Left kidney (tissue), 2 donors: Measurements from ENCODE around the gene TTYH2. TPM values are rescaled to one million over a fixed set of nuclear protein-coding genes. Genes with fewer than 3 reads are reported as not detected.

Experiments
- DNase-seq: peaks from one replicate; pipeline ENCODE4 v3.0.0-alpha.2; 2013
- polyA plus RNA-seq: library from polyadenylated mRNA; unstranded; fragments of 120-200 nt; gene quantifications from one replicate; pipeline ENCODE4 v1.2.1, GENCODE V29; 2013; ENCODE audit not compliant: insufficient read length

The TTYH2 gene
- polyA plus RNA-seq, 1 donor: 14.6 TPM

DNA sequence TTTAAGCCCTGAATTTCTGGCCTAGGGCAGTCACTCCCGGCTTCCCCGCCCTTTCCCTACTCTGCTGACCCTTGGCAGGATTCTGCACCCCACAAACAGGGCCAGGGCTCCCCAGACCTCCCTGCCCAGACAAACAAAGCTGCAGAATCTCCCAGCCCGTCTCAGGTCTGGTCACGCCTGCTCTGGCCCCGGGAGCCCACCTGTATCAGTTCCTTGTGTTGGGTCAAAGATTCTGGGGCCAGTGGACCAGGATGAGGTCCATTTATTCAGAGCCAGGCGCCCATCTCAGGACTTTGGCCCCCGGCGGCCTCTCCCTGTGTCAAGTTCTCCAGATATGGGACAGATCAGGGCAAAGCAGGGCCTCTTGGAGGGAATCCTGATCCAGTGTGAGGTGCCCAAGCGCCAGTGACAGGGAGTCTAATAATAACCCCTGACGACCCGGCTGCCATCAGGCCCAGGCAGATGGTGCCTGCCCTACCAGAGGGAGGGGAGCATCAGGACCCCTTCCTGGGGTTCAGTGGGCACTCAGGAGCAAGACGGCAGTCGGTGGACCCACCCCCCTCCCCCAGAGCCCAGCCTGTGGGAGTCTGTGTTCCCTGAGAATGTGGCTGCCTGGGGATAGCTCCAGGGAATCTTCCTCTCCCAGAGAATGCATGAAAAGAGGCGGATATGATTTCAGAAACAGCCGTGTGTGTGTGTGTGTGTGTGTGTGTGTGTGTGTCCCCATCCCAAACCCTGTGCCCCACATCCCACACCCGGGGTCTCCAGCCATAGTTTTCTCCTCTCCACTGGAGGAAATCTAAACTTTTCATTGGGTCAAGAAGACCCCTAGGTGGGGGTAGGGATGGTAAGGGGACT, 1.3 kb downstream of the TTYH2 start:
- no peak for DNase-seq

- DNase-seq: no peak
These were observed 2.0 kb downstream of the TTYH2 start for GRCh38 chr17:74215342-74215727.

DNA sequence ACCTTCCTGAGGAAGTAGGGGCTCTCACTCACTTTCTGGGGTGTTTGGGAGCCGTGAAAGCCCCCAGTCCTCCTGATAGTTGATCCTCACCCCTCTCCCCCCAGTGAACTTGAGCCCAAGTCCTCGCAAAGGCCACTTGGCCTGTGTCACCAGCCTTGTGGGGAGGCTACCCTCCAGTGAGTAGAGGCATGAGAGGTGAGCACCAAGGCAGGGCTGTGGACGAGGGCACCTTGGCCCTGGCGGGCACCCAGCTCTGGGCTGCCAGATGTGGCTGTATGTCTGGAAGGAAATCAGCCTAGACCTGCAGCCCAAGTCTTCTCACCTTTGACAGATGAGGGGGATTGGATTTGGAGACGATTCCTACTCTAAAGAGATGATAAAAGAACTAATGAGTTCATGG, 3.1 kb downstream of the TTYH2 start:
- DNase-seq: no peak

- DNase-seq: no peak
These were observed 3.8 kb downstream of the TTYH2 start for GRCh38 chr17:74217037-74217730.

GRCh38 chr17:74217888-74218287, 4.5 kb downstream of the TTYH2 start:
- no peak for DNase-seq

DNA sequence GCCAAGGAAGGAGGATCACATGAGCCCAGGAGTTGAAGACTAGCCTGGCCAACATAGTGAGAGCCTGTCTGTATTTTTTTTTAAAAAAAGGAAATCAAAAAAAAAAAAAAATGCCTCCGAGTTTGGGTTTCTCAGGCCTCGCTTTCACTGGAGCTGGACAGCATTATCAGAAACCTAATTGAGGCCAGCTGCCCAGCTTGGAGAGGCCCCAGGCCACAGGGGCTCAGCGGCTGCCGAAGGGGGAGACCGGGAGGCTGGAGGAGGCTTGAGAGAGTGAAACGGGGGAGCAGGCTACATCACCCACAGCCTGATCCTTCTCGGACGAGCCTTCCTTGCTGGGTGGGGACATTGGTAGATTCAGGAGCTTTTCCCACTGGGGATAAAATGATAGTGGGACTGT, 5.1 kb downstream of the TTYH2 start:
- no peak for DNase-seq

GRCh38 chr17:74219576-74220133, 6.3 kb downstream of the TTYH2 start:
- no peak for DNase-seq

DNA sequence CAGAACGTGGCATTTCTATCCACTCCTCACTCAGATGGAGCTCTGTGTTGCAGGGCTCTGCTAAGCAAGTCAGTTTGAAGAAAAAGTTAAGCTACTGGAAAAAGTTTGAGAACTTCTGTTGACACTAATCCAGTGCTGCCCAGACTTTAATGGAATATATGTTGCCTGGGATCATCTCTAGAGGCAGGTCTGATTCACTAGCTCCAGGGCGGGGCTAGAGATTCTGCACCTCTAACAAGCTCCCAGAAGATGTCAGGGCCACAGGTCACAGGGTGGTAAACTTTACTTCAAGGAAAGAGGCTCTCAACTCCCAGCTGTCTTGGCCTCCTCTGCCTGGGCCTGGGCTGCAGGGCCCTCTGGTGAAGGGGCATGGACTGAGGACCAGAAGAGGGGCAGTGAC, 6.8 kb downstream of the TTYH2 start:
- no peak for DNase-seq

DNA sequence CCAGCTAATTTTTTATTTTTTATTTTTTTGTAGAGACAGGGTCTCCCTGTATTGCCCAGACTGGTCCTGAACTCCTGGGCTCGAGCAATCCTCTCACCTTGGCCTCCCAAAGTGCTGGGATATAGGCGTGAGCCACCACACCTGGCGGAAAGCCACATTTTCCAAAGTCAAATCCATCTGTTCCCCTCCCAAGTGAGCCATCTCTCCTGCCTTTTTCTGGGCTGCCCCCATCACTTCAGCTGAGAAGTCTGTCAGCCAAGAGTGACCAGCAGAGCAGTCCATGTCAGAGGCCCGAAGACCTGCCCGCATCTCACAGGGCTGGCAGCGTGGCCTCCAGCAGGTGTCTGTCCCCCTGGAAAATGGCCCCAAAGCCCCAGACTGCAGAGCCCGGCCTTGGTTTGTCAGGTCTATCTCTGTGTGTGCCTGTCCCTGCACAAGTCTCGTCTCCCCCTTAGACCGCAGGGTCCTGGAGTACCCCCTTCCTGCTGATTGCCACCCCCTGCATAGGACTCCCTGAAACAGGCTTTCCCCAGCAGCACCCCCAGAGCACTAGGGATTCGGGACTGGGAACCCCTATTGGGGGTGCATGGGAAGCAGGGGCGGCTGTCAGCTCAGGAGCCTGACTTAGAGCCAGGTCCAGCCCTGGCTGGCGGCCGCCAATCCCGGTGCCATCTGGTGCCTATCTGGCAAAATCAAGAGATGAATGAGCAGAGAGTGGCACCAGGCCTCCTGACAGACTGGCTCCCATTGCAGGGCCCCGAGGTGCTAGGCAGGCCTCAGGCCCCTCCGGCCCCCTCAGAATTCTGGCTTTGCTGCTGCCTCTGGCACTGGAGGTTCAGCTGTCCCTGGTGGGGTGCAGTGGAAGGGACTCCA, 7.8 kb downstream of the TTYH2 start:
- no peak for DNase-seq

GRCh38 chr17:74222399-74222798, 9.0 kb downstream of the TTYH2 start:
- DNase-seq: no peak

- no peak for DNase-seq
These were observed 10.5 kb downstream of the TTYH2 start for GRCh38 chr17:74223901-74224300.

DNA sequence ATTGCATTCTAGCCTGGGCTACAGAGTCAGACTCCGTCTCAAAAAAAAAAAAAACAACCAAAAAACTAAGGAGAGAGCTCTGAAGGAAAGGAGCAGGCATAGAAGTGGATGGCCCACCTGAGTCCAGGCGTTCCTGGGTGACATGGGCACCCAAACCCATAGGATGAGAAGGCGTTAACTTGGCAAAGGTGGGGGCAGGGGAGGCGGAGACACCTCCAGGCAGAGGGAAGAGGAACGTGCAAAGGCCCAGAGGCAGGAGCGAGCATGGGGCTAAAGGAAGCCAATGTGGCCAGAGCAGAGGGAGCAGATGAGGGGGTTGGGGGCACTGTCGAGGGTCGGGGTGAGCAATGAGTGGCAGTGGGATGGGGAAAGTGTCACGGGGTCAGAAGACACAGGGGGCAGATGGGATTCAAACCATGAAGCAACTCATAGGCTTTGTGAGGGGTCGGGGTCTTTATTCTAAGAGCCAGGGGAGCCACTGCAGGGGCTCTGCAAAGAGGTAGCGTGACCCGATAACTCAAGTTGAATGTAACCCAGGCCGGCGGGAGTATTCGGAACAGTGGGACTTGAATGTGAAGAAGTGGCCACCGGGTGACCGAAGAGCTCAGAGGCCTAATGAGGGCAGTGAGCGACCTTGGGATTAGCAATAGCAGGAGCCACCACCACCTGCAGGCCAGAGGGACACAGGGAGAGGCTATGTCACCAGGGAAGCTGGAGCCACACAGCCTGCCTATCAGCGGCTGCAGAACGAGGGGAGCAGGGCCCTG, 11.8 kb downstream of the TTYH2 start:
- no peak for DNase-seq

- DNase-seq: no peak
These were observed 12.9 kb downstream of the TTYH2 start for GRCh38 chr17:74226252-74226651.

- no peak for DNase-seq
These were observed 14.1 kb downstream of the TTYH2 start for GRCh38 chr17:74227271-74228080.

DNA sequence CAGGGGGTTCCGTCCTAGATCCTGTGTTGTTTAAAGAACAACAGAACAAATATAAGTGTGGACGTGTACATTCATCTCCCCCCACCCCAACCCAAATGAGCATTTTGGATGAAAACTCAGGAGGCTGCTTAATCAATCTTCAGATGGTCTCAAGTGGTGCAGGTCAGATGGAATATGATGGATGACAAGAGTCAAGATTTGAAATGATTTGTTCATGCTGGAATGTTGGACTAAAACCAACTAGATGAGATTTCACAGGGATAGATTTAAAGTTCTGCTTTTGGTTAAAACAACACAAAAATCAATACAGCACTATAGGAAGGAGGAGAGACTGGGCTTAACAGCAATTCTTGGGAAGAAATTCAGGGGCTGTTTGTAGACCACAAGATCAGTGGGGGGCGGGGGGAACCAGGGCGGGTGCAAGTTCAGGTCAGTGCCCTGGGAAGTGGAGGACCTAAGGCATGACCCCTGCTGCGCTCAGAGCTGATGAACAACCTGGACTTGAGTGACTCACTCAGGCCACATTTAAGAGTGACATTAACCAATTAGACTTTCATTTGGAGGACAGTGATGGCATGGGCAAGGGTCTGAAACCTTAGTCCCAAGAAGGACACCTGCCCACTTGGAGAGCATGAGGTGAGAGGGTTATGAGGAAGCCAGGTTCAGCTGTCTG, 15.1 kb downstream of the TTYH2 start:
- no peak for DNase-seq

- DNase-seq: no peak
These were observed 17.5 kb downstream of the TTYH2 start for GRCh38 chr17:74230896-74231295.

DNA sequence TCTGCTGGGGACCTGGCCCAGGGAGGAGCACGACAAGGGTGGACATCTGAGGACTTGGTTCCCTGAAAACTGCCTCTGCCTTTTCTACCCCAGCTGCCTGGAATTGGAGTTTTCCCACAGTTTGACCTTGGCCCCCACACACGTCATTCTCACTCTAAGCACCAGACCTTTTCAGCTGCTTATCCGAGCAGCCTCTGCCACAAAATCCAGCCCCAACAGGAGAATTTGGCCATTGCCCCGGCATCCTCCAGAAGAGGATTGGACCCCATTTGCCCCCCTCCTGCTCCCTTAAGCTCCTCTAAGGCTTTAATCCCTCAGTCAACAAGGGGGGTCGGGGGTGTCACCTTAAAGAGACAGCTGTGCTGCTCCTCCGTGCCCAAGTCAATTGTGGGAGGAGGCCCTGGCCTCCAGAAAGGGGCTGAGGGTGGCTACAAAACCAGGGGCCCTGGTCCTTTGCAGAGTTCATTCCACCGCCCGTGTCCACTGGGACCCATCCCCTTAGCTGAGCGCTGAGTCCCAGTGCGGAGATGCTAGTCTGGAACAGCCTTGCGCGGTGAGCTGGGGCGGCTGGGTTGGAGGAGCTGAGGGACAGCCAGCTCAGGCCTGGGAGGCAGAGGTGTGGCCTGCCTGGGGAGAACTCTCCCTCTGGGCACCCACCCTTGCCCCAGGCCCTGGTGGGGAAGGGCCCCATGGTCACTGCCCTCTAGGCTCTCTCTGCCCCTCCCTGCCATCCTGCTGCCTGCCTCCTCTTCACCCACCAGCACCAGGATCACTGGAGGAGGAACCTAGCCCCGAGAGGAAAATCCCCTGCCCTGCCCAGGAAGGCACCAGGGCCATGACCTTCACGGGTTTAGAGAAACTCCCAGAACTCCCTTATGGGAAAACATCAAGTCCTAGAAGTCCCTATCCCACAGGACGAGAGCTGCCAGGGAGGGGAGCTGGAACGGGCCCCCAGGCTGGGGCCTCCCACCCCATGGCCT, 18.8 kb downstream of the TTYH2 start:
- DNase-seq: no peak

- DNase-seq: no peak
These were observed 20.6 kb downstream of the TTYH2 start for GRCh38 chr17:74233937-74234336.

GRCh38 chr17:74234486-74234885, 21.1 kb downstream of the TTYH2 start:
- DNase-seq: no peak
